ENCODE data around the gene RBP3. TPM values are rescaled to one million over a fixed set of nuclear protein-coding genes. Genes with fewer than 3 reads are reported as not detected.

The RBP3 gene
- total RNA-seq, 1 donor from 2014 or later = not detected

DNA sequence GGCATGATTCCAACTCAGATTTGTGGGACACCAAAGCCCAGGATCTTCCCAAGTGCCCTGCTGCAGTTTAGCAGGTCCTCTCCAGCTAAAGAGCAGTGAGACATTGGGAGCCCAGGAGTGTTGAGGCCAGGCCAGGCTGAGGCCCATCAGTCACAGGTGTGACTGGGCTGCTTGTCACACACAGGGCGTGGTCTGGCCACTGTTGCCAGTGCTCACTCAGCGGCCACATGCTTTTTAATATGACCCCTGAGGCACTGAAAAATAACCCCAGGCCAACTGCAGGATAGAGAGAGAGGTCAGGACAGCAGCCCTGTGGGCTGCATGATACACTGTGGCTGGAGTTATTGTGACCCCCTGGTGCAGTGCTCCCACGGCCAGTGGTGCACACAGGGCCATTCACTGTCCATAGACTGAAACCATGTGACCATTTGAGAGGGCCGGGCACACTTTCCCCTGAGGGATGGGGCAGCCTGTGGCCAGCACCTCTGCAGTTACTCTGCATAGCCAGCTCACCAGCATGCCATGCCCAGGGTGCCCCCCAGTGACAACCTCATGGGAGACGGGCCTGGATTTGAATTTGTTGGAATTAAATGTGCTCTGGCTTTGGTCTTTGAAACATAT, 21.7 kb upstream of the RBP3 start:
- no peak for DNase-seq (ENCODE audit: extremely low spot score in 2 of 2)
- H3K9me3 ChIP-seq = no peaks in the 10 kb centered on the region
- no peaks in the 10 kb centered on the region for H3K36me3 ChIP-seq
- no peaks in the 10 kb centered on the region for H3K27me3 ChIP-seq
- TF ChIP-seq POLR2AphosphoS5 (IDR thresholded peaks at IDR 0.05; ENCODE audit: insufficient read depth in 1 of 2, low read depth in 1 of 2) (no peak), CTCF (IDR thresholded peaks at IDR 0.05) (no peak), POLR2A (IDR thresholded peaks at IDR 0.05) (no peak)
- H3K27ac ChIP-seq = no peak overlapping the region
- H3K4me1 ChIP-seq = no peaks in the 10 kb centered on the region
- no peak overlapping the region for H3K4me3 ChIP-seq
- intact Hi-C loops (cut with DNase I) = no loop called here

GRCh38 chr10:47326927-47327330, 21.2 kb upstream of the RBP3 start:
- Histone ChIP-seq H3K9me3 (no peaks in the 10 kb centered on the region), H3K4me3 (no peak overlapping the region), H3K36me3 (no peaks in the 10 kb centered on the region), H3K4me1 (no peaks in the 10 kb centered on the region), H3K27me3 (no peaks in the 10 kb centered on the region), H3K27ac (no peak overlapping the region)
- intact Hi-C loops (cut with DNase I) = no loop called here
- TF ChIP-seq CTCF (IDR thresholded peaks at IDR 0.05) (no peak), POLR2AphosphoS5 (IDR thresholded peaks at IDR 0.05; ENCODE audit: insufficient read depth in 1 of 2, low read depth in 1 of 2) (no peak), POLR2A (IDR thresholded peaks at IDR 0.05) (no peak)
- no peak for DNase-seq (ENCODE audit: extremely low spot score in 2 of 2)

DNA sequence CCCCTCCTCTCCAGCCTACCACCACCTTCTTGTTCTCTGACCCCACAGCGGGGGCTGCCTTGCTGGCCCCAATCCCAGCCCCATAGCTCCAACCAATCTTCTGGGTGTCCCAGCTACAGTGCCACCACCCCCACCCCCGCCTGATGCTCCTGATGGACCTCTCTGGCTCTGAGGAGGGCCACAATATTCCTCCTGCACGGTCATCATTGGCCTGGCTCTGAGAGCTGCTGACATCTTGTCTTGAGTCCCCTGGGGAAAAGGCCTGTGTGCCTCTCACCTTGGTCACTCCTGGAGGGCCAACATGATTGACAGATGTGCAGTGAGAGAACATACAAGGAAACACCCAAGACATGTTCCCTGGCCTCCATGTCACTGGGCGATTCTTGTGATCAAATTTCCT, 18.3 kb upstream of the RBP3 start:
- H3K4me3 ChIP-seq = no peak overlapping the region
- H3K27ac ChIP-seq = no peak overlapping the region
- DNase-seq (ENCODE audit: extremely low spot score in 2 of 2) = no peak
- H3K27me3 ChIP-seq = no peaks in the 10 kb centered on the region
- TF ChIP-seq POLR2A (IDR thresholded peaks at IDR 0.05) = no peak
- TF ChIP-seq CTCF (IDR thresholded peaks at IDR 0.05) = no peak
- no peak for TF ChIP-seq POLR2AphosphoS5 (IDR thresholded peaks at IDR 0.05; ENCODE audit: insufficient read depth in 1 of 2, low read depth in 1 of 2)
- no peaks in the 10 kb centered on the region for H3K9me3 ChIP-seq
- H3K36me3 ChIP-seq = no peaks in the 10 kb centered on the region
- H3K4me1 ChIP-seq = no peaks in the 10 kb centered on the region
- intact Hi-C loops (cut with DNase I) = no loop called here

DNA sequence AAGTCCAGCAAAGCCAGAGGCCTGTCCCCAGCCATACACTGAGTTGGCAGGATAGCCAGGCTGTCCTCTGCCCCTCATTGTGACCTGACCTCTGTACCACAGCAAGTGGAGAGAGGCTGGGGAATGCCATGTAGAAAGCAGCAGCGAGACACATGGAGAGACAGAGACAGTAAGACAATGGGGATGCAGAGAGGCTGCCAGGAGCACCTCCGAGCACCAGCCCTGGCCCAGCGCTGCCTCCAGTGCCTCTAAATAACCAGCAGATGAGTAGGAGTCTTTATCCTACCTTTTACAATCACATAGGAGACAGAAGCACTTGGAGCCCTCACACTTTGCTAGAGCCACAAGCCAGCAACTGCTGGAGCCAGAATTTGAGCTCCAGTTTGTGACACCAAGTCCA, 17.8 kb upstream of the RBP3 start:
- no peak overlapping the region for H3K27ac ChIP-seq
- no peaks in the 10 kb centered on the region for H3K9me3 ChIP-seq
- H3K36me3 ChIP-seq = no peaks in the 10 kb centered on the region
- H3K4me1 ChIP-seq = no peaks in the 10 kb centered on the region
- no peaks in the 10 kb centered on the region for H3K27me3 ChIP-seq
- no peak overlapping the region for H3K4me3 ChIP-seq
- no peak for DNase-seq (ENCODE audit: extremely low spot score in 2 of 2)
- TF ChIP-seq POLR2A (IDR thresholded peaks at IDR 0.05) = no peak
- no peak for TF ChIP-seq CTCF (IDR thresholded peaks at IDR 0.05)
- no peak for TF ChIP-seq POLR2AphosphoS5 (IDR thresholded peaks at IDR 0.05; ENCODE audit: insufficient read depth in 1 of 2, low read depth in 1 of 2)
- intact Hi-C loops (cut with DNase I) = no loop called here

DNA sequence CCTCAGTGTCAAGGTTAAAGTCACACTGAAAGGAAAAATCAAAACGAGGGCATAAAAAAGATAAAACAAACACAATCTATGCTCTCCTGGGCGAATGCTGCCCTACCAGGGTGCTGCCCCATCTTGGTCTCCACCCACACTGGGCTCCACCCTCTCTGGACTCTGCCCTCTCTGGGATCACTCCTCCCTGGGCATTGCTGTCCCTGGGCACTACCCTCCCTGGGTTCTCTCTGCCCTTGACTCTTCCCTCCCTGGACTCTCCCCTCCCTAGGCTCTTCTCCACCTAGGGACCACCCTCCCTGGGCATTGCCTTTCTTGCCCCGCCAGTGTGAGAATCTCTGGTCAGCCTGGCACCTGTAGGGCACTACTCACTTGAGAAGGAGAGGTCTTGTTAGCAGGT, 17.4 kb upstream of the RBP3 start:
- Histone ChIP-seq H3K4me3 (no peak overlapping the region), H3K27me3 (no peaks in the 10 kb centered on the region), H3K4me1 (no peaks in the 10 kb centered on the region), H3K27ac (no peak overlapping the region), H3K9me3 (no peaks in the 10 kb centered on the region), H3K36me3 (no peaks in the 10 kb centered on the region)
- intact Hi-C loops (cut with DNase I) = no loop called here
- DNase-seq (ENCODE audit: extremely low spot score in 2 of 2) = no peak
- TF ChIP-seq CTCF (IDR thresholded peaks at IDR 0.05) = no peak
- no peak for TF ChIP-seq POLR2A (IDR thresholded peaks at IDR 0.05)
- no peak for TF ChIP-seq POLR2AphosphoS5 (IDR thresholded peaks at IDR 0.05; ENCODE audit: insufficient read depth in 1 of 2, low read depth in 1 of 2)
